Prostate gland (tissue), 2 donors: ENCODE results near the gene TMPRSS15. TPM values are rescaled to one million over a fixed set of nuclear protein-coding genes. Genes with fewer than 3 reads are reported as not detected.

Experiments used
- DNase-seq: peaks from one replicate; pipeline ENCODE4 v3.0.0-alpha.2; 2019; ENCODE audit warnings: low spot score
- H3K27ac ChIP-seq, 2 donors: fragments of 200-600 bp; sonication (generic); 2 replicates each; pipeline ENCODE4 v1.5.1; 2017 to 2019
- H3K27me3 ChIP-seq: fragments of 200-600 bp; sonication (generic); replicated peaks from 2 replicates; pipeline ENCODE4 v1.5.1; 2019; ENCODE audit not compliant: insufficient read depth
- H3K36me3 ChIP-seq, 2 donors: fragments of 200-600 bp; sonication (generic); 1 replicate in 1 of 2; 2 replicates in 1 of 2; pipeline versions ENCODE4 v1.5.1 to v1.8.1; 2017 to 2019
- H3K4me1 ChIP-seq: fragments of 200-600 bp; sonication (generic); replicated peaks from 2 replicates; pipeline ENCODE4 v1.5.1; 2019
- H3K4me3 ChIP-seq, 2 donors: fragments of 200-600 bp; sonication (generic); 2 replicates each; pipeline ENCODE4 v1.5.1; 2017 to 2019
- H3K9me3 ChIP-seq: fragments of 200-600 bp; sonication (generic); 2 replicates; pipeline ENCODE4 v1.5.1; 2017
- POLR2A ChIP-seq: fragments of 450-650 bp; IDR thresholded peaks from one replicate; pipeline ENCODE4 v1.6.1; 2016; ENCODE audit warnings: antibody characterized with exemption, mild to moderate bottlenecking
- POLR2AphosphoS5 ChIP-seq: sonication (generic); formaldehyde crosslinking; IDR thresholded peaks from one replicate; pipeline ENCODE4 v1.6.1; 2017; ENCODE audit warnings: antibody characterized with exemption
- WGBS: methylation state at CpG from one replicate; pipeline ENCODE4 v1.1.5; 2018; 5-methylcytosine and 5-hydroxymethylcytosine counted together
- intact Hi-C: fragments of 100-400 bp; cut with DNase I; formaldehyde crosslinking; loops from one replicate; pipeline ENCODE4 v1.14.2; 2022
- total RNA-seq, 2 donors: library from RNA; depleted of rRNA; stranded (reverse); fragments of >200 nt; gene quantifications; one replicate each; pipeline ENCODE4 v1.1.0, GENCODE V29; 2016
- TF ChIP-seq, protein P1 (sequence below), 4 experiments: fragments of 200-600 bp in 2 of 4; fragments of 450-650 bp in 2 of 4; sonication (generic) in 2 of 4; IDR thresholded peaks; 1 replicate in 3 of 4; 2 replicates in 1 of 4; pipeline ENCODE4 v1.5.1; 2016 to 2019; ENCODE audit warnings: antibody characterized with exemption in 4 of 4, mild to moderate bottlenecking in 2 of 4, moderate library complexity in 2 of 4

The TMPRSS15 gene
- under 1 TPM in 1 of 2 donors, not detected in 1; 0.34 TPM for total RNA-seq

DNA sequence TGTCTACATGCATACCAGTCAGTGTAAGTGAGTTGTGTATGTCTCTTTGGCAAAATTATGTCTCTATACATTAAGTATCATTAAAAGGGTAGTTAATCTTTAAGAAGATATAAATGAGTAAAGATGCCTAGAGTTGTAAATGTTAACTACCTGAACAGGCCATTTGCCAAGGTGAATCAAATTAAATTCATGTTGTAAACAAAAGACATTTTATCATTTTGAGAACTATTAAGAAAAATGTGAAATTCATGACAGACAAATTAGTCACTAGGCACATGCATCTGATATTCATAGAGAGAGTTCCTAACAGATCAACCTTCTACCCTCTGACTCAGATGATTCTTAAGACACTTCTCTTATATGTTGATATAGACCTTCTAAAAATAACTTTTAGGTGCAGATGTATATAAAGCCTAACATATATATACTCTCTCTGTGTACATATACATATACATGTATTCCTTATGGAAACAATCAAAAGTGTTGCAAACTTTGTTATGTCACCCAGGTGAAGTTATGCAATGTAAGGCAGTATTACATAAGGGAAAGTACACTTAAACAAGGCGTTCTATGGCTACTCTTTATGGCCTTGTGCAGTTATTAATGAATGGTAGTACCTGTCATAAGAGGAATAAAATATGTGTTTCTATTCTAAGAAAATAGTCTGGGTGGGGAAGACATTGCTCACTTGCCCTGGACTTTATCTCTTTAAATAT, at the start of gene TMPRSS15:
TSS of gene TMPRSS15 (minus strand) at position 51 of the 716 bp plus-strand sequence. CDS start 163 bp downstream, outside the sequence.
- DNase-seq, result no peak
- intact Hi-C loops, result no loop called here
- no peaks in the 10 kb centered on the region for H3K9me3 ChIP-seq
- no peak within 1 kb of the TSS for H3K4me3 ChIP-seq
- no peaks in the 10 kb centered on the region for H3K36me3 ChIP-seq
- H3K27me3 ChIP-seq, result no peaks in the 10 kb centered on the region
- H3K27ac ChIP-seq, result no peak within 1 kb of the TSS
- WGBS, result 68% methylated on average over 1 of the region's 1 CpG
- TF ChIP-seq POLR2AphosphoS5 (no peak), POLR2A (no peak)
- TF ChIP-seq, protein P1, sequence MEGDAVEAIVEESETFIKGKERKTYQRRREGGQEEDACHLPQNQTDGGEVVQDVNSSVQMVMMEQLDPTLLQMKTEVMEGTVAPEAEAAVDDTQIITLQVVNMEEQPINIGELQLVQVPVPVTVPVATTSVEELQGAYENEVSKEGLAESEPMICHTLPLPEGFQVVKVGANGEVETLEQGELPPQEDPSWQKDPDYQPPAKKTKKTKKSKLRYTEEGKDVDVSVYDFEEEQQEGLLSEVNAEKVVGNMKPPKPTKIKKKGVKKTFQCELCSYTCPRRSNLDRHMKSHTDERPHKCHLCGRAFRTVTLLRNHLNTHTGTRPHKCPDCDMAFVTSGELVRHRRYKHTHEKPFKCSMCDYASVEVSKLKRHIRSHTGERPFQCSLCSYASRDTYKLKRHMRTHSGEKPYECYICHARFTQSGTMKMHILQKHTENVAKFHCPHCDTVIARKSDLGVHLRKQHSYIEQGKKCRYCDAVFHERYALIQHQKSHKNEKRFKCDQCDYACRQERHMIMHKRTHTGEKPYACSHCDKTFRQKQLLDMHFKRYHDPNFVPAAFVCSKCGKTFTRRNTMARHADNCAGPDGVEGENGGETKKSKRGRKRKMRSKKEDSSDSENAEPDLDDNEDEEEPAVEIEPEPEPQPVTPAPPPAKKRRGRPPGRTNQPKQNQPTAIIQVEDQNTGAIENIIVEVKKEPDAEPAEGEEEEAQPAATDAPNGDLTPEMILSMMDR (IDR thresholded peaks at IDR 0.05), result no peak
- no peaks in the 10 kb centered on the region for H3K4me1 ChIP-seq

DNA sequence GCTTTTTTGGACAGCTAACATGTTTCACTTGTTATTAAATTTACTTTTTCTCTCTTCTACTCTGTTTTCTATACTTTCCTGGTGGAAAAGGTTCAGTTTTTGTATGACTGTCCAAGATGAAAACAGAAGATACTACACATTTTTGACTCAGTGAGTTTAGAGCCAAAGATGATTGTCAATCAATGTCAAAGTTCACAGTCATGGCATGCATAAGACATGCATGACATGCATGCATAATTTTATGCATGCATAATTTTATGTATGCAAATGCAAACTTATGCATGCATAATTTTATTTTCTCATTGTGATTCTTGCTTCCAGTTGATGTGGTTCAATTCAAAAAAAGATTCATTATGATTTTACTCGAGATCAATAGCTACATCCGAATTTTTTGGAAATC, 48.1 kb upstream of the TMPRSS15 start:
- H3K9me3 ChIP-seq, result no peaks in the 10 kb centered on the region
- no peaks in the 10 kb centered on the region for H3K4me1 ChIP-seq
- WGBS, result 93% methylated on average over 2 of the region's 2 CpGs
- intact Hi-C loops, result no loop called here
- no peaks in the 10 kb centered on the region for H3K36me3 ChIP-seq
- DNase-seq, result no peak
- H3K27me3 ChIP-seq, result no peaks in the 10 kb centered on the region
- TF ChIP-seq POLR2A (no peak), POLR2AphosphoS5 (no peak)
- TF ChIP-seq, protein P1 (IDR thresholded peaks at IDR 0.05), result no peak
- H3K27ac ChIP-seq, result no peak overlapping the region
- H3K4me3 ChIP-seq, result no peak overlapping the region

DNA sequence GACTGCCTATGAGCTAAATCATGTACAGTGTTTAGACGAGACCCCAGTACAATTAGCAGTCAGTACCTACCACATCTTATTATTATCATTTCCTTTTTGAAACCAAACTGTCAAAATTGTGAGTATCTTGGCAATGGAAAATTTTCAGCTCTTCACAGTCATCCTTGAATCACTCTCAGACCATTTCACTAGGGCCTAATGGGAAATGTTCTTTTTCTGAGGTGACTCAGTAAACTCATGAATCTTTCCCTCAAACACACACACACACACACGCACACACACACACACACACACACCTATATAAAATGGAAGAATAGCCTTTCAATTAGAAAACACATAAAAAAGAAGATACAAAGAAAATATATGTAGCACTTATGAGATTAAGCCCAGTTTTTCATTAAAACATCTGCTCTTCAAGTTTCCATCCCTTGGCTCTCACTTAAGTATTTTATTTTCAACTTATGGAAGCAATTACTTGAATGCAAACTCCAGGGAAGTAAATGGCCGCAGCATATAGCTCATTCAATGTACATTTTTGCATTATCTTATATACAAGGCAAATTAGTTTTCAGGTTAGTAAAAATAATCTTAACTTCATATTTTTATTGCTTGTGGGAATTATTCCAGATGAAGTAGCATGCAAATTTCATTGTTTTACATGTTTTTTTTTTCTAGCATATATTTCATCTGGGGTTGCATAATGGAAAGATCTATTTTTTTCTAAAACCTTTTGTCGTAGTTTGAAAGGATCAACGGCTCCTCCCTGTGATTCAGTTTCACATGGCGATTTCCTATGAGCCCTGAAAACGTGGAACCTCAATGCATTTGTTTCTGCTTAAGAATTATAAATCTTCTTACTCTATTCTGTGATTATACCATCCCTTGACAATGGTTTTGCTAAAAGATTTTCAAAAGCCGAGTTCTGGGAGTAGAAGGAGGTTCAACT, 46.3 kb upstream of the TMPRSS15 start:
- Histone ChIP-seq H3K27ac (no peak overlapping the region), H3K4me1 (no peaks in the 10 kb centered on the region), H3K4me3 (no peak overlapping the region), H3K9me3 (no peaks in the 10 kb centered on the region), H3K27me3 (no peaks in the 10 kb centered on the region), H3K36me3 (no peaks in the 10 kb centered on the region)
- no peak for DNase-seq
- intact Hi-C loops, result no loop called here
- TF ChIP-seq POLR2A (no peak), POLR2AphosphoS5 (no peak)
- TF ChIP-seq, protein P1 (IDR thresholded peaks at IDR 0.05), result no peak
- 76% methylated on average over 8 of the region's 8 CpGs for WGBS

DNA sequence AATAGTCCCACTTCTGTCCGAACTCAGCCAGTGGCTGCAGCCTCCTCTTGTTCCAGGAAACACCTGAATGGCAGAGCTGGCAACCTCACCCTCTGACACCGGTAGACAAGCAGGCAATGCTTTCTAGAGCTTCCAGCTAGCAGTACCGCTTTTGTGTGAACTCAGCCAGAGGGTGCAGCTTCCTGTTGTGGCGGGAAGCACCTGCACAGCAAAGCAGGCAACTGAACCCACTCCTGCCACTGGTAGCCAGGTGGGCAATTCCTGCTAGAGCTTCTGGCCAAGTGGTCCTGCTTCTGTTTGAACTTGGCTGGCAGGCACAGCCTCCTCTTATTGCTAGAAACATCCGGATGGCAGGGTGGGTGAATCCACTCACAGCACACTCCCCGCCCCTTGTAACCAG, 40.1 kb upstream of the TMPRSS15 start:
- Histone ChIP-seq H3K9me3 (no peaks in the 10 kb centered on the region), H3K27ac (no peak overlapping the region), H3K36me3 (no peaks in the 10 kb centered on the region), H3K4me3 (no peak overlapping the region), H3K4me1 (no peaks in the 10 kb centered on the region), H3K27me3 (no peaks in the 10 kb centered on the region)
- TF ChIP-seq POLR2AphosphoS5, result no peak
- TF ChIP-seq POLR2A, result no peak
- TF ChIP-seq, protein P1 (IDR thresholded peaks at IDR 0.05), result no peak
- 84% methylated on average over 6 of the region's 6 CpGs for WGBS
- DNase-seq, result no peak
- intact Hi-C loops, result no loop called here
